Panc1 (cell line): Measurements from ENCODE around the gene PDGFA. TPM values are rescaled to one million over a fixed set of nuclear protein-coding genes. Genes with fewer than 3 reads are reported as not detected.

Experiments used
- ATAC-seq: fragments of 200-7000 bp; cut with Tn5 transposase; 2 replicates; pipeline ENCODE4 v1.9.1; 2020; ENCODE audit warnings: mild to moderate bottlenecking, moderate library complexity
- BruUV-seq: library from RNA; stranded (reverse); fragments of 400-500 nt; replicated peaks from 2 replicates; lab custom pipeline; 2021; lab: Mats Ljungman, UMichigan
- CTCF ChIA-PET: fragments of 300-600 bp; sonication (Branson Sonifier 250); formaldehyde crosslinking; loops from one replicate; lab custom pipeline; 2022; ENCODE audit warnings: antibody characterized with exemption; lab: Charles Lee
- POLR2A ChIA-PET: fragments of 300-600 bp; sonication (Branson Sonifier 250); formaldehyde crosslinking; loops from one replicate; lab custom pipeline; 2022; ENCODE audit warnings: antibody characterized with exemption; lab: Charles Lee
- DNase-seq: peaks from one replicate; pipeline ENCODE4 v3.0.0-alpha.2; 2010; ENCODE audit warnings: low read depth, low spot score
- H3K27ac ChIP-seq: 2 replicates; pipeline ENCODE4 v1.5.1; 2011; ENCODE audit warnings: mild to moderate bottlenecking, low read length, inconsistent platforms
- H3K27me3 ChIP-seq: fragments of 200-500 bp; sonication (Bioruptor generic); 2 replicates; pipeline ENCODE4 v1.6.0; 2014; ENCODE audit warnings: low read length, inconsistent platforms; ENCODE audit not compliant: control insufficient read depth, insufficient read depth
- H3K36me3 ChIP-seq: fragments of 200-500 bp; sonication (Bioruptor generic); 2 replicates; pipeline ENCODE4 v1.5.1; 2014; ENCODE audit warnings: inconsistent platforms, mild to moderate bottlenecking, low read length, moderate library complexity; ENCODE audit not compliant: control insufficient read depth, insufficient read depth
- H3K4me1 ChIP-seq: 2 replicates; pipeline ENCODE4 v1.5.1; 2011; ENCODE audit warnings: inconsistent platforms, mild to moderate bottlenecking, low read length, moderate library complexity; ENCODE audit not compliant: control insufficient read depth, insufficient read depth
- H3K4me3 ChIP-seq, 2 experiments: 2 replicates each; pipeline ENCODE4 v1.5.1; 2011 to 2012; ENCODE audit warnings: low read depth in 2 of 2, low read length in 2 of 2, mild to moderate bottlenecking in 2 of 2, inconsistent platforms in 1 of 2, moderate library complexity in 1 of 2
- H3K9me3 ChIP-seq: fragments of 200-500 bp; sonication (Bioruptor generic); 2 replicates; pipeline ENCODE4 v1.5.1; 2014; ENCODE audit warnings: low read depth, mild to moderate bottlenecking, inconsistent platforms, low read length, moderate library complexity; ENCODE audit not compliant: control insufficient read depth, insufficient read depth
- CTCF ChIP-seq: fragments of 450-650 bp; IDR thresholded peaks from 2 replicates; pipeline ENCODE4 v1.5.1; 2017; ENCODE audit warnings: mild to moderate bottlenecking
- POLR2AphosphoS5 ChIP-seq: IDR thresholded peaks from 2 replicates; pipeline ENCODE4 v1.6.1; 2012; ENCODE audit warnings: mild to moderate bottlenecking, low read depth, low read length, moderate library complexity
- REST ChIP-seq, 2 experiments: IDR thresholded peaks; 2 replicates each; pipeline ENCODE4 v1.6.1; 2011 to 2012; ENCODE audit warnings: low read depth in 2 of 2, control low read depth in 1 of 2, low read length in 1 of 2, mild to moderate bottlenecking in 1 of 2, moderate library complexity in 1 of 2; ENCODE audit not compliant: insufficient read depth in 1 of 2
- SIN3A ChIP-seq: IDR thresholded peaks from 2 replicates; pipeline ENCODE4 v1.6.1; 2012; ENCODE audit warnings: low read depth, mild to moderate bottlenecking, low read length, moderate library complexity, borderline replicate concordance; ENCODE audit not compliant: insufficient read depth
- TCF7L2 ChIP-seq: IDR thresholded peaks from 2 replicates; pipeline ENCODE4 v1.6.1; 2011; ENCODE audit warnings: mild to moderate bottlenecking, low read depth, low read length, inconsistent platforms
- in situ Hi-C: cut with HindIII; loops from 2 replicates; pipeline ENCODE4 v1.10.0; 2016; ENCODE audit warnings: low sequenced_read_pairs, low pct_unique_long_range_greater_than_20kb
- intact Hi-C: fragments of 100-400 bp; cut with micrococcal nuclease; formaldehyde crosslinking; loops from one replicate; pipeline ENCODE4 v1.10.0; 2022; ENCODE audit not compliant: unreplicated experiment
- total RNA-seq: library from RNA; stranded (reverse); gene quantifications from one replicate; pipeline ENCODE4 v1.2.1, GENCODE V29; 2021; ENCODE audit not compliant: unreplicated experiment

PDGFA gene
- total RNA-seq, 1 experiment from 2014 or later = 18.5 TPM

GRCh38 chr7:534959-535358, 15.3 kb upstream of the PDGFA start:
- in situ Hi-C loops (no loop called here), intact Hi-C loops (no loop called here)
- H3K27me3 ChIP-seq = no peaks in the 10 kb centered on the region
- peaks cover 28% of the 10 kb centered on the region for H3K4me1 ChIP-seq
- TF ChIP-seq REST (IDR thresholded peaks at IDR 0.05; ENCODE audit: insufficient read depth in 1 of 2, low read depth in 2 of 2, low read length in 1 of 2) (no peak), CTCF (no peak), POLR2AphosphoS5 (no peak), SIN3A (no peak), TCF7L2 (no peak)
- H3K27ac ChIP-seq = no peak overlapping the region
- no peak overlapping the region for H3K4me3 ChIP-seq
- H3K36me3 ChIP-seq = no peaks in the 10 kb centered on the region
- H3K9me3 ChIP-seq = no peaks in the 10 kb centered on the region
- ChIA-PET POLR2A (no interaction called here), CTCF (no interaction called here)
- no peak for ATAC-seq
- no peak for DNase-seq
- no TSS peak for BruUV-seq

GRCh38 chr7:534075-534474, 14.4 kb upstream of the PDGFA start:
- POLR2A ChIA-PET = no interaction called here
- H3K4me3 ChIP-seq = no peak overlapping the region
- no peak for ATAC-seq
- peaks cover 22% of the 10 kb centered on the region for H3K4me1 ChIP-seq
- H3K9me3 ChIP-seq = no peaks in the 10 kb centered on the region
- H3K27me3 ChIP-seq = no peaks in the 10 kb centered on the region
- no peak overlapping the region for H3K27ac ChIP-seq
- BruUV-seq = no TSS peak
- no peaks in the 10 kb centered on the region for H3K36me3 ChIP-seq
- in situ Hi-C loops (no loop called here), intact Hi-C loops (no loop called here)
- TF ChIP-seq CTCF (no peak), POLR2AphosphoS5 (no peak), TCF7L2 (no peak), SIN3A (no peak)
- CTCF ChIA-PET = no interaction called here
- DNase-seq = no peak
